MM.1S (cell line): ENCODE measurements around the gene MAP2.

Source experiments
- EZH2 ChIP-seq: fragments of 300-600 bp; sonication (generic); optimal IDR thresholded peaks from 2 replicates; pipeline ENCODE3; 2017; ENCODE audit warnings: low read depth, mild to moderate bottlenecking, antibody characterized with exemption, low read length, mixed read lengths
- TF ChIP-seq, protein P1 (sequence below): fragments of 300-600 bp; sonication (generic); IDR thresholded peaks from 2 replicates; pipeline ENCODE4 v1.5.1; 2016; ENCODE audit warnings: antibody characterized with exemption, low read length, mixed read lengths

DNA sequence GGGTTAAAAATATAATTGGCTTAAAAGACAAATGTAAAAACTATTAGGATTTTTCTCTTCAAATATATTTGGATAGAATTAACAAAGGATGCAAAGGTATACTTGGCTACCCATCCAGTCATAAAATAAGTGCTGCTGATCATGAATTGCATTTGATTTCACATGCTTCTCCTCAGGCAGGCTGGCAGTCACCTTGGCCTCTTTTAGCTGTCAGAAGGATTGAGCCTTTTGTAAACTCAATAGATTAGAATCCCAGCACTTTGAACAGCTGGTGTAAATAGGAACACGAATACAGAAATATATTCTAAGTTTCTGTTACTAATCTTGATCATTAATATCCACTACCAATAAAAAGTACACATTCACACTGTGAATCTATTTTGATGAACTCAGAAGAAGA is 178.4 kb downstream of the MAP2 start:
- no peak for TF ChIP-seq EZH2
- TF ChIP-seq, protein P1, sequence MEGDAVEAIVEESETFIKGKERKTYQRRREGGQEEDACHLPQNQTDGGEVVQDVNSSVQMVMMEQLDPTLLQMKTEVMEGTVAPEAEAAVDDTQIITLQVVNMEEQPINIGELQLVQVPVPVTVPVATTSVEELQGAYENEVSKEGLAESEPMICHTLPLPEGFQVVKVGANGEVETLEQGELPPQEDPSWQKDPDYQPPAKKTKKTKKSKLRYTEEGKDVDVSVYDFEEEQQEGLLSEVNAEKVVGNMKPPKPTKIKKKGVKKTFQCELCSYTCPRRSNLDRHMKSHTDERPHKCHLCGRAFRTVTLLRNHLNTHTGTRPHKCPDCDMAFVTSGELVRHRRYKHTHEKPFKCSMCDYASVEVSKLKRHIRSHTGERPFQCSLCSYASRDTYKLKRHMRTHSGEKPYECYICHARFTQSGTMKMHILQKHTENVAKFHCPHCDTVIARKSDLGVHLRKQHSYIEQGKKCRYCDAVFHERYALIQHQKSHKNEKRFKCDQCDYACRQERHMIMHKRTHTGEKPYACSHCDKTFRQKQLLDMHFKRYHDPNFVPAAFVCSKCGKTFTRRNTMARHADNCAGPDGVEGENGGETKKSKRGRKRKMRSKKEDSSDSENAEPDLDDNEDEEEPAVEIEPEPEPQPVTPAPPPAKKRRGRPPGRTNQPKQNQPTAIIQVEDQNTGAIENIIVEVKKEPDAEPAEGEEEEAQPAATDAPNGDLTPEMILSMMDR = no peak
